Calu3 (cell line): ENCODE data around the gene PSMD2. TPM values are rescaled to one million over a fixed set of nuclear protein-coding genes. Genes with fewer than 3 reads are reported as not detected.
A peak's percentile ranks its signal among the peaks of the same experiment; 100 is the strongest.

ENCODE experiments used
- Bru-seq: library from RNA; stranded (reverse); fragments of 400-500 nt; gene quantifications from one replicate; lab custom pipeline; 2021; lab: Mats Ljungman, UMichigan
- BruChase-seq, 2 experiments: library from RNA; stranded (reverse); fragments of 400-500 nt; gene quantifications; one replicate each; lab custom pipeline; 2021; lab: Mats Ljungman, UMichigan
- BruUV-seq: library from RNA; stranded (reverse); fragments of 400-500 nt; replicated peaks from 2 replicates; lab custom pipeline; 2021; lab: Mats Ljungman, UMichigan
- CTCF ChIA-PET: fragments of 300-600 bp; sonication (Branson Sonifier 250); formaldehyde crosslinking; loops from one replicate; lab custom pipeline; 2022; ENCODE audit warnings: antibody characterized with exemption; lab: Charles Lee
- DNase-seq: peaks from one replicate; pipeline ENCODE4 v3.0.0; 2022
- H3K27ac Mint-ChIP-seq: one replicate; pipeline ENCODE4 v1.8.0; 2022; ENCODE audit warnings: mixed read lengths; ENCODE audit not compliant: unreplicated experiment
- H3K27me3 Mint-ChIP-seq: one replicate; pipeline ENCODE4 v1.8.0; 2022; ENCODE audit warnings: mixed read lengths; ENCODE audit not compliant: unreplicated experiment
- H3K36me3 Mint-ChIP-seq: one replicate; pipeline ENCODE4 v1.8.0; 2022; ENCODE audit warnings: mild to moderate bottlenecking, moderate library complexity, mixed read lengths; ENCODE audit not compliant: insufficient read depth, unreplicated experiment
- H3K4me1 Mint-ChIP-seq: one replicate; pipeline ENCODE4 v1.8.0; 2022; ENCODE audit warnings: mild to moderate bottlenecking, low read depth, mixed read lengths; ENCODE audit not compliant: unreplicated experiment
- H3K4me3 Mint-ChIP-seq: one replicate; pipeline ENCODE4 v1.8.0; 2022; ENCODE audit warnings: mild to moderate bottlenecking, low read depth, moderate library complexity, mixed read lengths; ENCODE audit not compliant: unreplicated experiment
- H3K9me3 Mint-ChIP-seq: one replicate; pipeline ENCODE4 v1.8.0; 2022; ENCODE audit warnings: low read depth, mixed read lengths; ENCODE audit not compliant: unreplicated experiment
- CTCF ChIP-seq: fragments of 200-600 bp; IDR thresholded peaks from one replicate; pipeline ENCODE4 v1.8.0; 2022; ENCODE audit warnings: antibody characterized with exemption; ENCODE audit not compliant: unreplicated experiment
- intact Hi-C: fragments of 100-400 bp; cut with micrococcal nuclease; formaldehyde crosslinking; loops from one replicate; pipeline ENCODE4 v1.10.0; 2022; ENCODE audit not compliant: unreplicated experiment
- long read RNA-seq: library from polyadenylated mRNA; stranded (forward); transcript quantifications from one replicate; pipeline ENCODE4 v2.0.0, GENCODE V29; 2022
- total RNA-seq: library from RNA; stranded (reverse); gene quantifications from 2 replicates; pipeline ENCODE4 v1.2.3, GENCODE V29; 2022

The PSMD2 gene
- total RNA-seq (513 and 530 TPM in 2 replicates), Bru-seq, nascent RNA (percentile 94 among the genes with signal in this experiment), BruChase-seq, experiment 1, labeled RNA remaining after a 6-hour chase (percentile 99 among the genes with signal in this experiment), BruChase-seq, experiment 2, labeled RNA remaining after a 2-hour chase (percentile 98 among the genes with signal in this experiment)
- long read RNA-seq, transcript PSMD2-201 (21 exons, 3,449 nt): major isoform, 833 of 1,009 reads
- long read RNA-seq, partial matches to known transcripts: 74 of 1,009 reads
- long read RNA-seq, other reads (novel, unspliced or antisense): 100 of 1,009 reads

- peak; percentile 100 for DNase-seq
- no peaks in the 10 kb centered on the region for H3K9me3 Mint-ChIP-seq
- H3K36me3 Mint-ChIP-seq: peaks cover 58% of the 10 kb centered on the region
- H3K4me3 Mint-ChIP-seq: peak within 1 kb of the TSS; percentile 97
- no peak for TF ChIP-seq CTCF
- CTCF ChIA-PET: interaction anchor here (0.5 to 0.9 kb wide), 3 partner anchors 21 to 100 kb away, joined by 3 to 7 read pairs (median 3); no protein-coding TSS in a partner anchor
- H3K4me1 Mint-ChIP-seq: peaks cover 16% of the 10 kb centered on the region
- H3K27ac Mint-ChIP-seq: peak within 1 kb of the TSS; percentile 91
- no TSS peak for BruUV-seq
- intact Hi-C loops: no loop called here
- H3K27me3 Mint-ChIP-seq: peaks cover 34% of the 10 kb centered on the region
Measured at GRCh38 chr3:184298759-184299487, at the start of gene PSMD2. PSMD2 (plus strand) TSS chr3:184299241; CDS start chr3:184299267, 26 bp downstream.

GRCh38 chr3:184249412-184250166 is 49.5 kb upstream of the PSMD2 start, which contains the start of gene EEF1AKMT4:
EEF1AKMT4 (plus strand) TSS chr3:184249672; CDS start chr3:184249695, 23 bp downstream.
- H3K36me3 Mint-ChIP-seq: peaks cover 37% of the 10 kb centered on the region
- BruUV-seq: TSS peak; percentile 43
- peaks cover 8% of the 10 kb centered on the region for H3K4me1 Mint-ChIP-seq
- no peaks in the 10 kb centered on the region for H3K27me3 Mint-ChIP-seq
- intact Hi-C loops: loop anchor here (2.0 kb wide), 1 partner anchor 39 kb away; no protein-coding TSS in a partner anchor
- peak within 1 kb of the TSS; percentile 92 for H3K4me3 Mint-ChIP-seq
- peak; percentile 100 for DNase-seq
- TF ChIP-seq CTCF: peak; percentile 93
- peak within 1 kb of the TSS; percentile 97 for H3K27ac Mint-ChIP-seq
- H3K9me3 Mint-ChIP-seq: no peaks in the 10 kb centered on the region
- CTCF ChIA-PET: interaction anchor here (0.8 to 1.4 kb wide), 2 partner anchors 12 to 40 kb away, joined by 3 to 5 read pairs; partner anchors contain the start of gene CAMK2N2

GRCh38 chr3:184250167-184250828 is 48.7 kb upstream of the PSMD2 start:
- Mint-ChIP-seq H3K27me3 (no peaks in the 10 kb centered on the region), H3K27ac (peak overlapping the region; percentile 97), H3K4me3 (peak overlapping the region; percentile 92), H3K4me1 (peaks cover 8% of the 10 kb centered on the region), H3K36me3 (peaks cover 31% of the 10 kb centered on the region), H3K9me3 (no peaks in the 10 kb centered on the region)
- TF ChIP-seq CTCF: peak; percentile 96
- BruUV-seq: no TSS peak
- DNase-seq: peak; percentile 98
- intact Hi-C loops: loop anchor here (2.0 kb wide), 1 partner anchor 39 kb away; no protein-coding TSS in a partner anchor
- CTCF ChIA-PET: interaction anchor here (0.6 to 1.4 kb wide), 3 partner anchors 11 to 84 kb away, joined by 3 to 5 read pairs (median 3); partner anchors contain the start of gene CAMK2N2
